Measurements from ENCODE around the gene NOVA2. TPM values are rescaled to one million over a fixed set of nuclear protein-coding genes. Genes with fewer than 3 reads are reported as not detected.

The NOVA2 gene
- total RNA-seq, 1 donor from 2014 or later: 3.4 TPM

DNA sequence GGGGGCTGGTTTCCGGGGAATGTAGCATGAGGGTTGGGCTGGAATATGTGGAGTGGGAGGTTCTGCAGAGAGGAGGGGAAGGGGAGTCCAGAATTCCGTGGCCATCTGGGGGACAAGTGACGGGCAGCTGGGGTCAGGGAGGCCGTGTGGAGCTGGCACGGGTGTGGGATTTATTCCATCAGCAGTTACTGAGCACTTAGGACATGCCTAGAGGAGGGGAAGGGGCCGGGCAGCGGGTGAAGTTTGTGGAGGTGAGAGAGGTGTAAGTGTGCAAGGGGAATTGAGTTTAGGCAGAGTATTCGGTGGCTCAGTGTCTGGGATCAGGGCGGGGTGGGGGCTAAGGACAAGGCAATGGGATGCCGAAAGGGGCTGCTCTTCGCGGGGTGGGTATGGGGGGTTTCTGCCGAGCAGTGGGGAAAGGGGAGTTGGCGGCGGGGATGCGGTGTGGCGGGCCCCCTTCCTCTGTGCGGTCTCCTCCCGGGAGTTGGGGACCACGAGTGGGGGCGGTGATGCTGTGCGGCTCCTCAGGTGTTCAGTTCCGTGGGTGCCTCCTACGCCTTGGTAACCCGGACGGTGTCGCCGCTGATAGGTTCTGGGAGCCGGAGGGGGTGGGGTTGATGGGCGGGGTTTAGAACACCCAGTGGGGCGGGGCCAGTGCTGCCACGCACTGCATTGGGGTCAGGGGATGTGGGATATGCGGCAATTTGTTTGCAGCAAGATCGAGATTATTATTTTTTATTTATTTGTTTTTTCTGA, 27.0 kb upstream of the NOVA2 start:
- DNase-seq (ENCODE audit: low read depth, low spot score): no peak

DNA sequence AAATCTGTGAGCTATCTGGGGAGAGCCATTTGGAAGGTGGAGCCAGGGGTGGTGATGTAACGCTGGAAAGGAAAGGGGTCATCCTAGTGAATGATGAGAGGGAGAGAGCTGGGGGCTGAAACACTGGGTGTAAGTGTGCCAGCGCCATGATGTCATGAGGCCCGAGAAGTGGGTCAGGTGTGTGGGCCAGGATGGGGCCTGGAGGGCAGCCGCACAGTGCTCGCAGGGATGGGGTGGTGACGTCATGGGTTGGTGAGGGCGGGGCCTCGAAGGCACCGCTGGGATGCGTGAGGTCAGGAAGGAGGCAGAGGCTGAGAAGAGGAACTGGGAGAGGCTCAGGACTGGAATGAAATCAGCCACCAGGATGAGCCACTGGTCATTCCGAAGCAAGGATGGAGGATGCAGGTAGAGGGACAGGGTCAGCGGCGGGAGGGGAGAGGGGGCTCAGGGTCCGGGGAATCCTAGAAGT, 26.0 kb upstream of the NOVA2 start:
- no peak for DNase-seq (ENCODE audit: low read depth, low spot score)

DNA sequence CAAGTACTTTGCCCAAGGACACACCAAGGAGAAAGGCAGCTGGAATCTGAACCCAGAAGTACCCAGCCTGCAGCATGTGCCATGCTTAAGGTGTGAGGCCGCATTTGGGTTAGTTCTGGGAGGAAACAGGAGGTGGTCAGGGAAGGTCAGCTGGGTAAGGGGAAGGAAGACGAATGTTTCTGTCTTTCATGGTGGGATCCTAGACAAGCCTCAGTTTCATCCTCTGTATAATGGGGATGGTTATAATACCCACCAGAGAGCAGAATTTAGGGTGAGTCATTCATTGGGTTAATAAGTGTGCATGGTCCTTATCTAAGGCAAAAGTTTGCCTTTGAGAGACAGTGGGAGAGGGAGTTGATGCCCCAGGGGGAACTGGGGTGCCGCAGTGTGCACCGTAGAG, 25.2 kb upstream of the NOVA2 start:
- DNase-seq (ENCODE audit: low read depth, low spot score): no peak

DNA sequence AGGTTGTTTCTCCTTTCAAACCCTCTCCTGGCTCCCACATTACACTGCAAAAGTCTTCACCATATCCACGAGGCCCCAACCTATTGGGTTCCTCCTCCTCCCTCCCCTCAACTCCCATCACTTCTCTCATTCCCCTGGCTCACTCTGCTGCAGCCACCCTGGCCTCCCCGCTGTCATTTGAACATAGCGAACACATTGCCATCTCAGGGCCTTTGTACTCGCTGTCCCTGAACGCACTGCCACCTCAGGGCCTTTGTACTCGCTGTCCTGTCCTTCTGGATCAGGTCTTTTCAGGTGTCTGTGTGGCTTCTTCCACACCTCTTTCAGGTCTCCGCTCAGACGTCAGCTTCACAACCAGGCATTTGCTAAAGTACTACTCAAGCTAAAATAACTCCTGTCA, 23.3 kb upstream of the NOVA2 start:
- DNase-seq (ENCODE audit: low read depth, low spot score): no peak

DNA sequence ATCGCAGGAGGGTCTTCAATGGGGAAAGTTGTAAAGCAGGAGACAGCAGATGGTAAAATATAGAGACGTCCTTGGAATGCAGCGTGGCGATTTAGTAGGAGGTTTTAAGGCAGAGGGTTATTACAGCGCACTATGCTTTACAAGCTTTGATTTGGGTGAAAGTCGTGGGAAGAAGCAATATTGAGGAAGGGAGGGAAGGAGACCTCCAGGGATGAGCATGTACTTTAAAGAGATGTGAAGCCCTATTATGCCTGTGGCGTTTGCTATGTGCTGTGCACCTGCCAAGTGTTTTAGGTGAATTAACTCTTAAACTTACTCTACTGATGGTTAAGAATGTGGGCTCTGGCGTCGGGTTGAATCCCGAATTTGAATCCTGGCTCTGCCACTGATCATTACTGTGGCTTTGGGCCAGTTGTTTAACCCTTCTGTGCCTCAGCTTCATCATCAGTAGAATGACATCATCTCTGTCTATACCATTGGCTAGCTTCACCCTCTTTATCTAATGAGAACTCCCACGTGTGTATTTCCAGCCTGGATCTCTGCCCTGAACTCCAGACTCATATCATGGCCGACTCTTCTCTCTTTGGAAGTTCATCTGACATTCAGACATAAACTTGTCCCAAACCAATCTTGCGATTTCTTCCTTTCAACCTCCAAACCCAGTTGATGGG, 22.2 kb upstream of the NOVA2 start:
- no peak for DNase-seq (ENCODE audit: low read depth, low spot score)

- peak; percentile 97 for DNase-seq (ENCODE audit: low read depth, low spot score)
Measured at GRCh38 chr19:45994998-45995714, 21.5 kb upstream of the NOVA2 start, which contains the start of gene CCDC61. Gene CCDC61, plus strand, starts transcription at chr19:45995467. Its CDS starts 7,552 bp downstream, at chr19:46003019.

- no peak for DNase-seq (ENCODE audit: low read depth, low spot score)
Measured at GRCh38 chr19:45994456-45994997, 20.9 kb upstream of the NOVA2 start.

DNA sequence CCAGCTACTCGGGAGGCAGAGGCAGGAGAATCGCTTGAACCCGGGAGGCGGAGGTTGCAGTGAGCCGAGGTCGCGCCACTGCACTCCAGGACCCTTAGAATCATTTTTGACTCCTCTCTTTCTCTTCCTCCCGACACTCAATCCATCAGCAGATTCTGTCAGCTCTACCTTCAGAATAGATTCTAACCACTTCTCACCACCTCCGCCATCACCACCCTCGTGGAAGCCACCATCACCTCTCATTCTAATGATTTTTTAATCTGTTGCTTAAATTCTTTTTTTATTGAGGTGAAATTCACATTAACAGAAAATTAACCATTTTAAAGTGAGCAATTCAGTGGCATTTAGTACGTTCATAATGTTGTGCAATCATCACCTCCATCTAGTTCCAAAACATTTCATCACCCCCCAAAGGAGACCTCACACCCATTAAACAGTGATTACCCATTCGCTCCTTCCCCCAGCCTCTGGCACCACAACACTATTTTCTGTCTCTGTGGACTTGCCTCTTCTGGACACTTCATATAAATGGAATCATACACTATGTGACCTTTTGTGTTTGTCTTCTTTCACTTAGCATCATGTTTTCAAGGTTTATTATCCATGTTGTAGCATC, 16.6 kb upstream of the NOVA2 start:
- DNase-seq (ENCODE audit: low read depth, low spot score): no peak

DNA sequence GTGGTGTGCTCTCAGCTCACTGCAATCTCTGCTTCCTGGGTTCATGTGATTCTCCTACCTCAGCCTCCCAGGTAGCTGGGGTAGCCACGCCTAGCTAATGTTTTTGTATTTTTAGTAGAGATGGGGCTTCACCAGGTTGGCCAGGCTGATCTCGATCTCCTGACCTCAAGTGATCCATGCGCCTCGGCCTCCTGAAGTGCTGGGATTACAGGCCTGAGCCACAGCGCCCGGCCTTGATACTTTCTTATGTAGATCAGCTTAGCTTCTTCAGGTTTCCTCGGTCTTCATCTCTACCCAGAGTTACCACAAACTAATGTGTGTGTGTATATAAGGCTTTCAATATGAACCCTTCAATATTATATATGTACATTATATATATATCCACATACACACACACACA, 11.7 kb upstream of the NOVA2 start:
- DNase-seq (ENCODE audit: low read depth, low spot score): no peak

DNA sequence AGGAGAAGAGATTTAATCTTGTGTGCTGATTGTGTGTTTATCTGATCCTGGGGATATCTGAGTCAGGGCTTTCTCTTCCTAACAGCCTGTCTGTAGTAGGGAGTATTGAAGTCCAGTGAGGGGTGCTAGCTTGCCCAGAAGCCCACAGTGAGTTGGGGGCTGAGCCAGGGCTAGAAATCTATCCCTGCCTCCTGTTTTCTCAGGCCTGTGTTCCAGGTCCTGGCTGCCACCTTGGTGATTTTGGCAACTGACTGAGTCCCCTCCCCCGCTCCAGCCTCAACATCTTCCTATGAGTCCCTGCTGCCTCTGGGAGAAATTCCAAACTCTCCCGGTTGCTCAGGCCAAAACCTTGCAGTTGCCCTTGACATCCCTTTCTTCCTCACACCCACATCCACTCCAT, 7.7 kb upstream of the NOVA2 start:
- no peak for DNase-seq (ENCODE audit: low read depth, low spot score)

- DNase-seq (ENCODE audit: low read depth, low spot score): no peak
Measured at GRCh38 chr19:45978156-45978555, 4.5 kb upstream of the NOVA2 start.

- DNase-seq (ENCODE audit: low read depth, low spot score): no peak
Measured at GRCh38 chr19:45976178-45976577, 2.5 kb upstream of the NOVA2 start.

DNA sequence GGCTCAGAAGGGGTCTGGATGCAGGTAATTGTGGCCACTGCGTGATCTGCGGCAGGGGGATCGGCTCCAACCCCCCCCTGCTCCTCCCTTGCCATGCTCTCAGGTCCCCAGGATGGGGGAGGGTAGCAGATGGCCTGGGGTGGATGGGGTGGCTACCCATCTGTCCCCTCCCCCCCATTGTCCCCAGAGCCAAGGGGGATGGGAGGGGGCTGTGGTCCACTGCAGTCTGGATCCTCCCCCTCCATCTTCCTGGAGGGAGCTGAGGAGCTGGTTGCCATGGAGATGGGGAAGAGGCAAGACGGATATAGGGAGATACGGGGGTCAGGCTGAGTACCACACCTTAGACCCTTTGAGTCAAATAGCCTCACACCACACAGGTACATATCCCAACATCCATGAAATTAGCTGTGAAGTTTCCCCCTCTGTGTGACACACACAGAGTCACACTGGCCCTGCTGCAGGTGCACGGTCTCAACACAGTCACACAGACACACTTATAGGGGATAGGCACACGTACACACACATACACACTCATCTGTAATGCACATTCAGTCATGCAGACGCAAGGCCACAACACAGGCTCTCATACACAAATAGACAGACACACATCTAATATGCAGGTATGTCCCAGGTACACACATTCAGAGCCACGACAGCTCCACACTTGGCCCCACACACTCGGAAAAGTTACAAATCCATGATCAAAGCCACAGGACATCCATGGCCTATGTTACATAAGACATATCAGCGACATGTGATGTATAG, 1.8 kb upstream of the NOVA2 start:
- DNase-seq (ENCODE audit: low read depth, low spot score): no peak

- no peak for DNase-seq (ENCODE audit: low read depth, low spot score)
Measured at GRCh38 chr19:45972947-45973540, 621 bp downstream of the NOVA2 start.

GRCh38 chr19:45972081-45972946, 1.4 kb downstream of the NOVA2 start:
- DNase-seq (ENCODE audit: low read depth, low spot score): no peak

GRCh38 chr19:45971260-45971902, 2.3 kb downstream of the NOVA2 start:
- no peak for DNase-seq (ENCODE audit: low read depth, low spot score)

- DNase-seq (ENCODE audit: low read depth, low spot score): no peak
Measured at GRCh38 chr19:45969676-45970075, 4.0 kb downstream of the NOVA2 start.

DNA sequence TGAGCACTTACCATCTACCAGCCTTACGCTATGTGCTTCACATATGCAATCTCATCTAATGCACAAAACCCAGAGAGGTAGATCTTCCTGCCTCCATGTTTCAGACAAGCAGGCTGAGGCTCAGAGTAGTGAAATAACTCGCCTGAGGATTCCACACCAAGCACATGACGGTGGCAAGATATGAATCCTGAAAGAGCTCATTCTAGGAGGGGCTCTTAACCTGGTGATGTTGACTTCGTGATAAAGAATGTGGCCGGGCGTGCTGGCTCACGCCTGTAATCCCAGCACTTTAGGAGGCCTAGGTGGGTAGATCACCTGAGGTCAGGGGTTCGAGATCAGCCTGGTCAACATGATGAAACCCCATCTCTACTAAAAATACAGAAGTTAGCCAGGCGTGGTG, 5.0 kb downstream of the NOVA2 start:
- no peak for DNase-seq (ENCODE audit: low read depth, low spot score)

DNA sequence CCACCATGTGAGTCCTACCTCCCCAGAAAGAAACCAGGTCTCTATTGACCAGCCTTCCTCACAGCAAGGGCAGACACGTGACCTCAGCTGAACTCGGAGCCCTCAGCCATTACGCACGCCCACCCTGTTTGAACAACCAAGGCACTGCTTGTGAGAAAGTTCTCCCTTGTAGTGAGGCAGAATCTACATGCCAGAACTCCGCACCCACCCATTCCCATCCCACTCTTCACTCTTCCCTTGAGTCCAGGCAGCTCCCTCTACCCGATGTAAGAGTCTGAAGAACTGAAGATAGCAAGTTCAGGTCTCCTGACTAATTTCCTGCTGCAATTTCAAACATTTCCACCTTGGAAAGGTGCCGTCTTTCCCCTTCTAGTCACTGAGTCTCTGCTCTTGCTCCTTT, 6.4 kb downstream of the NOVA2 start:
- no peak for DNase-seq (ENCODE audit: low read depth, low spot score)

All from pulmonary artery endothelial cell (primary cell).